ENCODE results near the gene PARS2. TPM values are rescaled to one million over a fixed set of nuclear protein-coding genes. Genes with fewer than 3 reads are reported as not detected.

The PARS2 gene
- total and polyA plus RNA-seq, 4 donors, result 1.3 to 4.3 (median 2.7) TPM

GRCh38 chr1:54709547-54710292 lies 54.6 kb downstream of the PARS2 start:
- peaks cover 0 to 2% (median 0%) of the 10 kb centered on the region in 3 donors for H3K27me3 ChIP-seq (ENCODE audit: control insufficient read depth in 3 of 3, insufficient read depth in 3 of 3, low read length in 2 of 3)
- H3K27ac ChIP-seq (ENCODE audit: low read depth in 1 of 2, low read length in 1 of 2), result no peak overlapping the region
- peaks cover 0 to 2% (median 0%) of the 10 kb centered on the region in 5 donors for H3K4me1 ChIP-seq (ENCODE audit: control insufficient read depth in 5 of 5, insufficient read depth in 5 of 5, low read length in 5 of 5)
- H3K9ac ChIP-seq (ENCODE audit: insufficient read depth in 1 of 2, low read length in 2 of 2), result no peak overlapping the region
- 80 to 89% methylated on average over 8 of the region's 8 CpGs for WGBS, 2 donors
- ATAC-seq (ENCODE audit: insufficient read depth, low FRiP score) (no peak), DNase-seq (no peak)
- no peak overlapping the region for H3K4me3 ChIP-seq
- TF ChIP-seq, protein P1, sequence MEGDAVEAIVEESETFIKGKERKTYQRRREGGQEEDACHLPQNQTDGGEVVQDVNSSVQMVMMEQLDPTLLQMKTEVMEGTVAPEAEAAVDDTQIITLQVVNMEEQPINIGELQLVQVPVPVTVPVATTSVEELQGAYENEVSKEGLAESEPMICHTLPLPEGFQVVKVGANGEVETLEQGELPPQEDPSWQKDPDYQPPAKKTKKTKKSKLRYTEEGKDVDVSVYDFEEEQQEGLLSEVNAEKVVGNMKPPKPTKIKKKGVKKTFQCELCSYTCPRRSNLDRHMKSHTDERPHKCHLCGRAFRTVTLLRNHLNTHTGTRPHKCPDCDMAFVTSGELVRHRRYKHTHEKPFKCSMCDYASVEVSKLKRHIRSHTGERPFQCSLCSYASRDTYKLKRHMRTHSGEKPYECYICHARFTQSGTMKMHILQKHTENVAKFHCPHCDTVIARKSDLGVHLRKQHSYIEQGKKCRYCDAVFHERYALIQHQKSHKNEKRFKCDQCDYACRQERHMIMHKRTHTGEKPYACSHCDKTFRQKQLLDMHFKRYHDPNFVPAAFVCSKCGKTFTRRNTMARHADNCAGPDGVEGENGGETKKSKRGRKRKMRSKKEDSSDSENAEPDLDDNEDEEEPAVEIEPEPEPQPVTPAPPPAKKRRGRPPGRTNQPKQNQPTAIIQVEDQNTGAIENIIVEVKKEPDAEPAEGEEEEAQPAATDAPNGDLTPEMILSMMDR (IDR thresholded peaks at IDR 0.05; ENCODE audit: control extremely low read depth, extremely low read depth), result no peak
- no peaks in the 10 kb centered on the region for H3K36me3 ChIP-seq (ENCODE audit: control insufficient read depth in 4 of 4, insufficient read depth in 4 of 4, low read length in 4 of 4)
- H3K9me3 ChIP-seq (ENCODE audit: control insufficient read depth in 4 of 4, insufficient read depth in 3 of 4, low read length in 3 of 4), result no peaks in the 10 kb centered on the region

GRCh38 chr1:54708385-54708784 lies 55.9 kb downstream of the PARS2 start:
- H3K9me3 ChIP-seq (ENCODE audit: control insufficient read depth in 4 of 4, insufficient read depth in 3 of 4, low read length in 3 of 4), result no peaks in the 10 kb centered on the region
- H3K9ac ChIP-seq (ENCODE audit: insufficient read depth in 1 of 2, low read length in 2 of 2), result no peak overlapping the region
- H3K36me3 ChIP-seq (ENCODE audit: control insufficient read depth in 4 of 4, insufficient read depth in 4 of 4, low read length in 4 of 4), result peaks cover 0 to 4% (median 0%) of the 10 kb centered on the region in 4 donors
- DNase-seq (no peak), ATAC-seq (ENCODE audit: insufficient read depth, low FRiP score) (no peak)
- no peak overlapping the region for H3K4me3 ChIP-seq
- no peaks in the 10 kb centered on the region for H3K4me1 ChIP-seq (ENCODE audit: control insufficient read depth in 5 of 5, insufficient read depth in 5 of 5, low read length in 5 of 5)
- TF ChIP-seq, protein P1 (IDR thresholded peaks at IDR 0.05; ENCODE audit: control extremely low read depth, extremely low read depth), result no peak
- no peak overlapping the region for H3K27ac ChIP-seq (ENCODE audit: low read depth in 1 of 2, low read length in 1 of 2)
- peaks cover 0 to 2% (median 0%) of the 10 kb centered on the region in 3 donors for H3K27me3 ChIP-seq (ENCODE audit: control insufficient read depth in 3 of 3, insufficient read depth in 3 of 3, low read length in 2 of 3)

Other genes with a start within 250 kb of the PARS2 start
- gene ACOT11, start 216.3 kb downstream of the PARS2 start, total RNA-seq, result 10 to 100 TPM; 12.2 to 13.5 TPM
- gene ACOT11, start 216.3 kb downstream of the PARS2 start, polyA plus RNA-seq, result 1 to 10 TPM; 2.8 to 3.7 TPM
- not detected for gene FAM151A, start 141.0 kb downstream of the PARS2 start, total RNA-seq
- gene FAM151A, start 141.0 kb downstream of the PARS2 start, polyA plus RNA-seq, result under 1 TPM; 0.02 to 0.06 TPM
- 1 to 10 TPM; 2.6 to 3.4 TPM for gene MROH7, start 122.7 kb downstream of the PARS2 start, total RNA-seq
- 1 to 10 TPM in 1 of 2 donors, under 1 TPM in 1; 0.21 to 1.2 TPM for gene MROH7, start 122.7 kb downstream of the PARS2 start, polyA plus RNA-seq
- 10 to 100 TPM; 17.5 to 18.4 TPM for gene TTC4, start 48.7 kb downstream of the PARS2 start, total RNA-seq
- gene TTC4, start 48.7 kb downstream of the PARS2 start, polyA plus RNA-seq, result 10 to 100 TPM; 11.6 to 16.0 TPM
- 1 to 10 TPM; 3.4 to 6.6 TPM for gene TTC22, start 36.8 kb upstream of the PARS2 start, total RNA-seq
- gene TTC22, start 36.8 kb upstream of the PARS2 start, polyA plus RNA-seq, result 1 to 10 TPM; 2.9 to 3.7 TPM
- gene DHCR24, start 122.7 kb upstream of the PARS2 start, total RNA-seq, result 100 to 1,000 TPM; 433 to 735 TPM
- gene DHCR24, start 122.7 kb upstream of the PARS2 start, polyA plus RNA-seq, result 100 to 1,000 TPM; 269 to 439 TPM
- gene TMEM61, start 216.1 kb upstream of the PARS2 start, total RNA-seq, result 1 to 10 TPM; 1.1 to 2.1 TPM
- 1 to 10 TPM in 1 of 2 donors, under 1 TPM in 1; 0.91 to 1.6 TPM for gene TMEM61, start 216.1 kb upstream of the PARS2 start, polyA plus RNA-seq
- not detected for gene BSND, start 234.4 kb upstream of the PARS2 start, total RNA-seq
- gene BSND, start 234.4 kb upstream of the PARS2 start, polyA plus RNA-seq, result under 1 TPM in 1 of 2 donors, not detected in 1; 0.02 TPM

Data from lung (tissue), 12 donors.